HepG2 (cell line): Measurements from ENCODE around the gene CTU2. TPM values are rescaled to one million over a fixed set of nuclear protein-coding genes. Genes with fewer than 3 reads are reported as not detected.

Experiments used
- ATF5 ChIP-seq: sonication (generic); formaldehyde crosslinking; IDR thresholded peaks from 2 replicates; pipeline ENCODE4 v1.4.0; 2020; ENCODE audit warnings: mild to moderate bottlenecking, low read depth, missing genetic modification reagents
- EEA1 ChIP-seq: sonication (generic); formaldehyde crosslinking; IDR thresholded peaks from 2 replicates; pipeline ENCODE4 v1.5.1; 2020; ENCODE audit warnings: mild to moderate bottlenecking, missing genetic modification reagents, borderline replicate concordance
- EED ChIP-seq: sonication (generic); formaldehyde crosslinking; IDR thresholded peaks from 2 replicates; pipeline ENCODE4 v1.5.0; 2020; ENCODE audit warnings: mild to moderate bottlenecking, missing genetic modification reagents
- FOXC1 ChIP-seq: sonication (generic); formaldehyde crosslinking; IDR thresholded peaks from 2 replicates; pipeline ENCODE4 v1.8.0; 2022; ENCODE audit warnings: mild to moderate bottlenecking, missing genetic modification reagents, borderline replicate concordance
- MAX ChIP-seq: IDR thresholded peaks from 2 replicates; pipeline ENCODE4 v1.6.1; 2012; ENCODE audit warnings: inconsistent platforms
- NCOA1 ChIP-seq: sonication (generic); formaldehyde crosslinking; IDR thresholded peaks from 2 replicates; pipeline ENCODE4 v1.9.0; 2021; ENCODE audit warnings: missing genetic modification reagents
- PHF21A ChIP-seq: sonication (generic); formaldehyde crosslinking; IDR thresholded peaks from 2 replicates; pipeline ENCODE4 v1.5.0; 2020; ENCODE audit warnings: mild to moderate bottlenecking, missing genetic modification reagents
- TSC22D2 ChIP-seq: sonication (generic); formaldehyde crosslinking; IDR thresholded peaks from 2 replicates; pipeline ENCODE4 v1.5.1; 2020; ENCODE audit warnings: missing genetic modification reagents, mild to moderate bottlenecking, borderline replicate concordance
- ZBTB26 ChIP-seq: IDR thresholded peaks from 2 replicates; pipeline ENCODE4 v1.6.1; 2016; ENCODE audit warnings: missing compliant biosample characterization, missing genetic modification reagents, borderline replicate concordance
- ZBTB40 ChIP-seq, 2 experiments: fragments of 450-650 bp in 1 of 2; sonication (generic) in 1 of 2; formaldehyde crosslinking in 1 of 2; IDR thresholded peaks; 2 replicates each; pipeline versions ENCODE4 v1.6.1 to v1.8.0; 2016 to 2022; ENCODE audit warnings: antibody characterized with exemption in 1 of 2, mild to moderate bottlenecking in 1 of 2, missing genetic modification reagents in 1 of 2
- ZSCAN25 ChIP-seq: sonication (generic); formaldehyde crosslinking; IDR thresholded peaks from 2 replicates; pipeline ENCODE4 v1.8.0; 2022; ENCODE audit warnings: mild to moderate bottlenecking, missing genetic modification reagents
- polyA plus RNA-seq, 8 experiments: library from polyadenylated mRNA; depleted of rRNA in 3 of 8; stranded (reverse) in 7 of 8; unstranded in 1 of 8; fragments of >200 nt; fragmentation: Illumina TruSeq in 4 of 8; extraction: Trizol in 4 of 8; gene quantifications; 2 replicates each; pipeline versions ENCODE4 v1.2.1 to v1.2.3, GENCODE V29; 2011 to 2016; ENCODE audit warnings: low read depth in 4 of 8, missing spikeins in 1 of 8, mixed read lengths in 1 of 8; ENCODE audit not compliant: insufficient read depth in 1 of 8
- total RNA-seq, 5 experiments: library from RNA; depleted of rRNA; stranded (reverse); fragments of >200 nt; fragmentation: Illumina TruSeq; extraction: Trizol; gene quantifications; 2 replicates each; pipeline ENCODE4 v1.2.3, GENCODE V29; 2016; ENCODE audit warnings: low read depth in 1 of 5
- TF ChIP-seq, protein P1 (sequence below): fragments of 450-650 bp; IDR thresholded peaks from 2 replicates; pipeline ENCODE4 v1.6.1; 2016
- TF ChIP-seq, protein P2 (sequence below): sonication (generic); formaldehyde crosslinking; IDR thresholded peaks from 2 replicates; pipeline ENCODE4 v1.5.0; 2020; ENCODE audit warnings: missing genetic modification reagents, mild to moderate bottlenecking, borderline replicate concordance

CTU2 gene
- total and polyA plus RNA-seq, 2 of the 13 experiments (the other 11 are each of a cell fraction or from before 2014, with no cell fraction given), result 13.3 to 21.9 TPM

- TF ChIP-seq ZBTB40 (IDR thresholded peaks at IDR 0.05) (no peak), ZBTB40 (CRISPR knock-in tag; IDR thresholded peaks at IDR 0.05) (no peak), EEA1 (CRISPR knock-in tag) (no peak), TSC22D2 (no peak), ZBTB26 (no peak), PHF21A (CRISPR knock-in tag) (0 out of 2 replicates have a peak, but pooled peaks have one; percentile 26), EED (CRISPR knock-in tag) (no peak), FOXC1 (CRISPR knock-in tag) (no peak), ZSCAN25 (CRISPR knock-in tag) (no peak), MAX (peak; percentile 42; the same call in 1 of the 2 replicates), ATF5 (CRISPR knock-in tag) (no peak), NCOA1 (CRISPR knock-in tag) (0 out of 2 replicates have a peak, but pooled peaks have one; percentile 43)
- TF ChIP-seq, protein P1, sequence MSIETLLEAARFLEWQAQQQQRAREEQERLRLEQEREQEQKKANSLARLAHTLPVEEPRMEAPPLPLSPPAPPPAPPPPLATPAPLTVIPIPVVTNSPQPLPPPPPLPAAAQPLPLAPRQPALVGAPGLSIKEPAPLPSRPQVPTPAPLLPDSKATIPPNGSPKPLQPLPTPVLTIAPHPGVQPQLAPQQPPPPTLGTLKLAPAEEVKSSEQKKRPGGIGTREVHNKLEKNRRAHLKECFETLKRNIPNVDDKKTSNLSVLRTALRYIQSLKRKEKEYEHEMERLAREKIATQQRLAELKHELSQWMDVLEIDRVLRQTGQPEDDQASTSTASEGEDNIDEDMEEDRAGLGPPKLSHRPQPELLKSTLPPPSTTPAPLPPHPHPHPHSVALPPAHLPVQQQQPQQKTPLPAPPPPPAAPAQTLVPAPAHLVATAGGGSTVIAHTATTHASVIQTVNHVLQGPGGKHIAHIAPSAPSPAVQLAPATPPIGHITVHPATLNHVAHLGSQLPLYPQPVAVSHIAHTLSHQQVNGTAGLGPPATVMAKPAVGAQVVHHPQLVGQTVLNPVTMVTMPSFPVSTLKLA, result 0 out of 2 replicates have a peak, but pooled peaks have one; percentile 5
- TF ChIP-seq, protein P2, sequence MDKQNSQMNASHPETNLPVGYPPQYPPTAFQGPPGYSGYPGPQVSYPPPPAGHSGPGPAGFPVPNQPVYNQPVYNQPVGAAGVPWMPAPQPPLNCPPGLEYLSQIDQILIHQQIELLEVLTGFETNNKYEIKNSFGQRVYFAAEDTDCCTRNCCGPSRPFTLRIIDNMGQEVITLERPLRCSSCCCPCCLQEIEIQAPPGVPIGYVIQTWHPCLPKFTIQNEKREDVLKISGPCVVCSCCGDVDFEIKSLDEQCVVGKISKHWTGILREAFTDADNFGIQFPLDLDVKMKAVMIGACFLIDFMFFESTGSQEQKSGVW (CRISPR knock-in tag), result no peak
These were observed 20.9 kb upstream of the CTU2 start (continued) for GRCh38 chr16:88685156-88686061.
